T-helper 1 cell treated with Interleukin-12 subunit alpha and Interleukin-12 subunit beta and Interleukin-4 antibody, amounts not matched to agents 30 ng/mL and 1 ng/mL, for 36 hours (primary cell): Measurements from ENCODE around the gene SIAE. TPM values are rescaled to one million over a fixed set of nuclear protein-coding genes. Genes with fewer than 3 reads are reported as not detected.

ENCODE experiments used
- intact Hi-C: fragments of 100-400 bp; cut with micrococcal nuclease; formaldehyde crosslinking; loops from one replicate; pipeline ENCODE4 v1.15.1; 2024
- total RNA-seq: library from RNA; stranded (reverse); gene quantifications from 2 replicates; pipeline ENCODE4 v1.2.3, GENCODE V29; 2022

Gene SIAE
- total RNA-seq, 1 donor from 2014 or later, result 6.2 TPM

DNA sequence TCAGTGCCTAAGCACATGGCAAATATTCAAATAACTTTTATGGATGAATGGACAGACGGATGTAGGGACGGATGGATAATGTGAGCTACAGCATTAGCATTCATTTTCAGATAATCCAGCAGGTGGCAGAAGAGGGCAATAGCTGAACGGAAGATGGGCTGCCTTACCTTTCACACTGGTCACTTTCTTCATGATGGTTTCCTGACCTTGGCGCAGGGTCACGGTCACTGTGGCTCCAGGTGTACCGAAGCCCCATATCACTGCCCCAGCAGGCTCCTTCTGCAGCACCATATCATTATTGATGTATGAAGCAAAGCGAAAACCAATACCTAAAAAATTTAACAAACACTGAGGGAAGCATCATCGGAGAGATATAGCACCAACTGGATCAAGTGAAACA, 4.3 kb downstream of the SIAE start:
- intact Hi-C loops, result loop anchor here (1.0 to 2.0 kb wide), 9 partner anchors 24 to 207 kb away; no protein-coding TSS in a partner anchor

DNA sequence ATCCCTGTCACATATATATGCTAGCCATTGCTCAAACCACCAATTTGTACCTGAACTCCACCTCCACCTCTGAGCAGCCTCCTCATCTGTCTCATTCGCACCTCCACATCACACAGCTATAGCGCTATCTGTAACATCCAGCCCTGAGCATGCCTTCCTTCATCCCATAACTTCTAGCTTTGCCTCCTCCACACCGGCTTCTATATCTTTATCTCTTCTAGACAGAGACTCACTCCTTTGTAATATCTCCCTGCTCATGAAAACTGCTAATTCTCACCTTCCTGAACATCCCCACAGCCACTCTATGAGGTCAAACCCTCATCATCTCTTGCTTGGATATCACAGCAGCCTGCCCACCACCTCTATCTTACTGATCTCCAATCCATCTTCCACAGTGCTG, 5.9 kb downstream of the SIAE start:
- intact Hi-C loops, result no loop called here

DNA sequence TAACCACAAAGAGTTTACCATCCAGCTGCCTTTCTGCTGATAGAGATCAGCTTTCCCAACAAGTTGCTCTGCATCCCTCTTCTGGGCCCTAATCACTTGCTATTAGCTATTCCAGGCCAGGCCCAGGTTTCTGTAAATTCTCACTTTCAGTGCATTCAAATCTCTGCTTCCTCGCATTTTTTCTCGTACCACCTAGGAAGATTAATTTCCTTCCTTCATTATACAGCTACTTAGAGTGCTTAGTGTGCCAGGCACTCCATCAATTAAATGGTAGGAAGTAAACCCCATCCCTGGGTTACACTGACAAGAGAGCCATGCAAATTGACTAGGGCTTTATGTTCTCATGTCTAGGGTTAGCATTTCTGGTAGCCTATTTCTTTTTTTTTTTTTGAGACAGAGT, 9.7 kb downstream of the SIAE start:
- intact Hi-C loops, result no loop called here

DNA sequence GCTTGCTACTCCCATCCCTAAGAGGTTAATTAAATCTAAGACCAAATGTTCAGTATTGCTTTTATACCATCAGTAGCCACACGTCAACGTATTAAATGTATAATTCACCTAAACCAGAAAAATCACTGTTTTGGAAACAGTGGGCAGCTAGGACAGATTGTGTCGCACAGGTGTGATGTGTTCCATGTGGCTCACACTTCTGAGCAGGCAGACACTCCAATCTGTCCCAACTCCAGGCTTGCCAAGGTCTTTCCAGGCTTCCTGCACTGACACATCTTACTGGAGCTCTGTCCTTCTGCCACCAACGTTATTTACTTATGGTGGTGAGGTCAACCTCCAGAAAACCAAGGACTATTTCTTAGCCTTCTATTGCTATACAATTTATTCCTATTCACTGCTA, 11.4 kb downstream of the SIAE start:
- intact Hi-C loops, result no loop called here

DNA sequence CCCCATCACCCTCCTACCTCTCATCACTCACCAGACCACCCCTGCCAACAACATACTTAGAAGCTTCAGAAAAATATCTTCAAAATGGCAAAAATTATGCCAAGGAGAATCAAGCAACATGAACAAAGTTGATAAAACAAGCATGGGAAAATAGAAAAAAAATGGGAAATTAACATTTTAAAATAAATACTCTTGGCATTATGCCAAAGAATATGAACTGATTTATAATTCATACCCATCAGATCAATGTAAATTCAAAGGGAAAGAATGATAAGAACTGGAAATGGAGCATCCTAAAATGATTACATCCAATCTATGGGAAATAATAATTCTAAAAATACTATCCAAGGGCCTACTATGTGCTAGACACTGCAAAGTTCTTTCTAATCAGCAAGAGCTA, 12.0 kb downstream of the SIAE start:
- intact Hi-C loops, result no loop called here

DNA sequence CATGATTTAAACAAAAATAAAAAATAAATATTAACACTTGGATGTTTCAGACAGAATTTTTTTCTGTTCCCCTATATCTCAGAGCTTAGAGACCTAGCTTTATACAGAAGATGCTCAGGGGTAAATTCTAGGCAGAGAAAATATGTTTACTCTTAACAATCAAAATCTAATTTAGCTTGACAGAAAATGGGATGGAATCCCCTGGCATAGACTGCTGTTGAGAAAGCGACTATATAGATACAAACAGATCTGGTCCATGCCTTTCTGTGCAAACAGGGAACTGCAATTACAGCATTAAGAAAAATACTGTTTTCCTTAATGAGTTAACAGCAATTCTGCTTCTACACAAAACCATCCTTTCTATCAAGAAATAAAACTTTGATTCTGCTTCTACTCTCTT, 14.6 kb downstream of the SIAE start:
- intact Hi-C loops, result no loop called here

DNA sequence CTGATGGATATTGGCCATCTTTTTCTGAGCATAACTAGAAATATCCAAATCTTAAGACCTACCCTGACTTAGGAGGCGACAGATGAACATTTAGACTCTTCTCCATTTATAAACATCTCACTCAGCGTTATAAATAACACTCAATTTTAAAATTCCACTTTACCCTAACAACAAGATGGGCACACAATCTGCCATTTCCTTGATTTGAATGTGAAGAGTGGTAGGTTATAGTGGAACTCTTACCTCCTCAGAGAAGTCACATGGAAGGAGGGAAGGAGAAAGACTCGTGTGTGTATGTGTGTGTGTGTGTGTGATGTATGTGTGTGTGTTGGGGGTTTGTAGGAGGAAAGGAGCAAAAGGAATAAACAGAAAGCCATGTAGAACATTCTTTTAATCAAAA, 15.0 kb downstream of the SIAE start:
- intact Hi-C loops, result no loop called here

DNA sequence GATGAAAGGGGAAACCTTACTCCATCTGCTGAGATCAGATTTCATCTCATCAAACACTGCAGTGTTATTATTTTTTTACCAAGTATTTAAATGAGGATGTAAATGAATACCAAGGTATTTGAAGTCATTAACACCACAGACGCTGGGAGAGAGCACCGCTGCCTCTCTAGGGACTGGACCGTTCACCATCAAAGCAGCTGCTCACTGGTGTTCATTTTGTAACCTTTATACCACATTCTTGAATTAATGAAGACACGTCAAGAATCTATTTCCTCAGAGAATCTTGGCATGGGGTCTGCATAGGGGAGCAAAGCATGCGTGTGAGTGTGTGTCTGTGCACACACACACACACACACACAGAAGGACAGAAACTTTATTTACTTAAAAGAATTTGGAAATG, 15.6 kb downstream of the SIAE start:
- intact Hi-C loops, result no loop called here

DNA sequence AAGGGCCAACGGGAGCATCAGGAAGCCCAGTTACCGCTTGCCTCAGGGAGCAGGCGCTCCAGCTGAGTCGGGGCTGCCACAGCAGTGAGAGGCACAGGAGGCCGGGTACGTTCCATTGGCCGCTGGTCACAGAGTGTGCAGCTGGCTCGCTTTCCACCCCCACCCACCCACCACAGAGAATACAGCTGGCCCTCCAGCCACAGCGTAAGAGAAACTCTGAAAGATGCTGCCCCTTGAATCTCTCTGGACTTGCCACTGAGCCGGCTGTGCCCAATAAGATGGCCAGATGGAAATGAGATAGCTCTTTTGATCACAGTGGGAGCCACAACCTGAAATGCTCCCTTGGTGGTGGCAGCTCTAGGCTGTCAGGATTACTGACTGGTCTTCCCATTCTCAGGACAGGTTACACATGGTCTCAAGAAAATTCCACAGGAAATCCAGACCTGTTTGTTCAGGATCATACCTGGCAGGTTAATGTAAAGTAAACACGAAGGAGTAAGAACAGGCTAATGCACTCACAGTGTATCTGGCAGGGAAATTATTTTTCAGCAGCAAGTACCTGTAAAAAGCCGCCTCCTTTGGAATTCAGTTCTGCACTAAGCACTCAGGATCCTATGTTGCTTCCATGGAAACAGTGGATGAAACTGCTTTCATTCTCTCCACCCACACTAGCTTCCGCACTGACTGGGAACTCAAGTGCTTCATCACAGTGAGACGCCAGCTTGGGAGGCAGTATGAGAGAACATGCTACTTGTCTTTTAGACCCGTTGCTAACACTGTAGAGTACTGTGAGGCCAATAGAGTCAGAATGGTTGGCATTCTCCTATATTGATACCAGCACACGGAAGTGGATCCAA, 16.5 kb downstream of the SIAE start:
- intact Hi-C loops, result no loop called here

DNA sequence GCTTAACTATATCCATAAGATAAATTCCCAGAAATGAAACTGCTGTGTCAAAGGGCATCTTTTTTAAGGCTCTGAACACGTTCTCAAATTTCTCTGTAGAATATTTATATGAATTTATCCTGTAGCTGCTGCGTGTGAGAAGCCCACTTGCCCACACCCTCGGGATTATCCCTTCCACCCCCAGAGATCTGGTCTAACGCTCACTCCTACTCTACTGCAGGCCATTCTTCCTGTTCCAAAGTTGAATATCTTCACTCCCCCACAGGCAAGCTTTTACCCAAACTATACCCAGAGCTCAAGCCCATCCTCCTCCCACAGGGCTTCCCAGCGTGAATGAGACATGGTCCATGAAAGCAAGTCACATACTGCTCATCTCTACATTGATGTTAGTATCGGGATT, 24.9 kb downstream of the SIAE start:
- intact Hi-C loops, result no loop called here

DNA sequence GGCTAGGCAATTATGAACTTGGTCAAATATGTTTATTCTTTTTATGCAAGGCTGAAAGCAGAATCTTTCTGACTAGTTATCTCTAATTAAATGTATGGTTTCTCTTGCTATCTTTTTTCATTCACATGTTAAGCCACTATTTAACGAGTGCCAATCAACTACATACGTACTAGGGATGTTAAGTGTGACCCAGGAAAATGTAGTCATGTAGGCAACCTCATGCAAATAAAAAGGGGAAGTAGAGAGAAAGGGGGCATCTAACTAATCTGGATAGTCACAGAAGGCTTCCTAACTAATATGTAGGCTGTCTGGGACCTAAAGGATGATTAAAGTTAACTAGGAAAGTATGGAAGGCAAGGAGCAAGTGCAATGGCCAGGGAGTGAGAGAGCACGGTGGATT, 27.4 kb downstream of the SIAE start:
- intact Hi-C loops, result no loop called here

DNA sequence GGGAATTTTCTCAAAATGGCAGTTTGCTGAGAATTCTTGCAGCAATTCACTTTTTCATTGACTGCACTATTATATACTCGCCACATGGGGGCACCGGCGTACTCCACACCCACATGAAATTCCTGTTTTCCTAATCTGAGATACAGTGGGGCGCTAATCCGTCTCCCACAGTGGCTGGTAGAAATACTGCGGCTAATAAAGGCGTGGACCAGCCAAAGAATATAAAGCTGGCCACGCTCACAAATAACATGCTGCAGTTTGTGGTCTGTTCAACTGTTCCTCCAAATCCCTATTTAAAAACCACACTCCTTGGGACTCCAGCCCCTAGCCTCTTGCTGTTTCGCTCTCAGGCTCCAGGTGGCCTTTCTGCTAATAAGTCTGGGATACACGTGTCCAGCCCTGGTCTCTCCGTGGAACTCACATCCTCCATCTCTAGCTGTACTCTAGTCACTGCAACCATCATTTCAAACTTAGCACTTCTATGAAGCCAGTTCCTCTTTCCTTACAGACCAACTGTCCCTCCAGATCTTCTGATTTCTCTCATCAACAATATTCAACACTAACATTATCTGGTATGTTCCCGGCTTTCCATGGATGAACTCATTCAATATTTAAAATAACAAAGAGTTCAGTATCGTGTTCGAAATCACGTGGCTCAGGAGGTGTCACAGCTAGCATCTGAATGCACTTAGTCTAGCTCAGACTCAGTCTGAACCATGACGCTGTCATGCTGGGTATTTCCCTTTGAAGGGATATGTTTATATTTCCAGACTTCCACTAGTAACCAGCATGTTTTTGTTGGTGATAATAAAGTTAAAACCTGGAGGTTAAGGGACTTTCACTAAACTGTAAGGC, 28.9 kb downstream of the SIAE start:
- intact Hi-C loops, result loop anchor here (1.0 to 2.0 kb wide), 6 partner anchors 22 to 223 kb away; partner anchors contain the start of gene TBRG1

DNA sequence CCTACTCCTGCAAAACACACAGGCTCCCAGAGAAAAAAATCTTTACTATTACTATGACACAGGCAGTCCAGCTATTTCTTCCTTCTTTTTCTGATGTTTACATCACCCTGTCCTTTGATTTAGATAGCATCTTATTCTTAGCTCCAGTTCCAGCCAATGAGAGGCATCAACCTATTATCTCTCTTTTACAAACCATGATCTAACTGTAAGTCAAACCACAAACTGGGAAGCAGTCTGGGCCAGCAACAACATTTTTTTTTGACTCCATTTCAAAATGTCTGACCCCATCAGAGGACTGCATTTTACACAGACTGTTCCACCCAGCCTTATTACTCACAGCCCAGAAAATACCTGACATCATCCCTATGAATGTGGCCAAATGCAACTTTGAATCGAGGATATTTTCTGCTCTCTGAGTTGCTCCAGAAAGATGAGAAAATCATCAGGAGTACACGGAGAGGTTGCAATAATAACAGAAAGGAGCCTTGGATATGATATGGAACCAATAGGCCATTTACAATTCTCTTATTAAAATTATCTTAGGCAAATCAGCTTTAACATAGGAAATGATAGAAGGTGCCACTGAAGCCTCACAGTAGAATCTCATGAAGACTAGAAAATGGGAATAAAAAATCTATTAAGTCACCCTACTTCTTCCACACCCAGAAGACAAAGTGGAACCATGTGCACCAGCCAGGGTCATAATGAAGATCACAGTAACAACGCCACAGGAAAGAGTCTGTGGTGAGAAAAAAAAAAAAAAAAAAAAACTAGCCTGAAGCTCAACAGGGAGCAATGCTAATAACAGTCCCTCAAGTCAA, 29.7 kb downstream of the SIAE start:
- intact Hi-C loops, result loop anchor here (1.0 to 2.0 kb wide), 5 partner anchors 22 to 193 kb away; partner anchors contain the start of gene TBRG1

DNA sequence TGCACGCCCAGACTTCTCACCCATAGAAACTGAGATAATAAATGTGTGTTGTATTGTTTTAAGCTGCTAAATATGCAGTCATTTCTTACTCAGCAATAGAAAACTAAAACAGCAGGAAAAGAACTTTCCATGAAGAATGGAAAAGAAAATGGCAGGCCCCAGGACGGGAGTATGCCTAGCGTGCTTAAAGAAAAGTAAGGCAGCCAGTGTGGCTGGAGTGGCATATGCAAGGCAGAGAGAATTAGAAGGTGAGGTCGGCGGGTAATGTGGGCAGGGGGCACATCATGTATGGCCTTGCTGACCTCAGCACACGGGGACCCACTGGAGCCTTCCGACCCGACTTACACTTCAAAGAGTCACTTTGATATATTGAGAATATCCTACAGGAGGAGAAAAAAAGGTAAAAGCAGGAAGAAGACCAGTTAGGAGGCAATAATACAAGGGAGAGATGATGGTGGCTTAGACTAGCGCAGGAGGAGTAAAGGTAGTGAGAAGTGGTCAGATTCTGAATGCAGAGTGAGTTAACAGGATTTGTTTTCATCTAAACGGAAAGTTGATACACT, 30.4 kb downstream of the SIAE start:
- intact Hi-C loops, result no loop called here

DNA sequence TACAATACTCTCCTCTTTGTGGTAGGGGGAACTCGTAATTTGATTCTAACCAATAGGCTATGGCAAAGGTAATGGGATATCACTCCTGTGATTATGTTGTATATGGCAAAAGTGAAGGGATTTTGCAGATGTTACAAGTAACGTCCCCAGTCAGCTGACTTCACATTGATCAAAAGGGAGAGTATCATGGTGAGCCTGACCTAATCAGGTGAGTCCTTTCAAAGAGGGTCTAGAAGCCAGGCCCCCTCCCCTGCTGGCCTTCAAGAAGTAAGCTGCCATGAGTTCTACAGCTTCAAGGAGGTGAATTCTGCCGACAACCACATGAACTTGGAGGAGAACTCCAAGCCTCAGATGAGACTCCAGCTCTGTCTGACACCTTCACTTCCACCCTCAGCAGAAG, 30.9 kb downstream of the SIAE start:
- intact Hi-C loops, result no loop called here

DNA sequence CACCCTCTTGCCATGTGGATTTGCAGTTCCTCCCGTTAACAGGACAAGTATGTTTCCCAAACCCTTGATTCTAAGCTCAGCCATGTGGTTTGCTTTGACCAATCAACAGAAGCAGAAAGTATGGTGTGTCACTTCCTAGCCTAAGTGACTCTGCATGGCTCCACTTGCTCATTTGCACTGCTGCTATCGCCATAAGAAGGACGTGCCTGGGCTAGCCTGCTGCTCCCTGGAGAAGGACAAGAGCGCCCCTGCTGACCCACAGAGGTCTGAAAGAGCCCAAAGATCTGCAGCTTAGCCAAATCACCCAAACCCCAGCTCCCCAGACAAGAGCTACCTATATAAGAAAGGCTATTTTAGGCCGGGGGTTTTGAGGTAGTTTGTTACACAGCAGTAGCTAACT, 32.9 kb downstream of the SIAE start:
- intact Hi-C loops, result no loop called here

DNA sequence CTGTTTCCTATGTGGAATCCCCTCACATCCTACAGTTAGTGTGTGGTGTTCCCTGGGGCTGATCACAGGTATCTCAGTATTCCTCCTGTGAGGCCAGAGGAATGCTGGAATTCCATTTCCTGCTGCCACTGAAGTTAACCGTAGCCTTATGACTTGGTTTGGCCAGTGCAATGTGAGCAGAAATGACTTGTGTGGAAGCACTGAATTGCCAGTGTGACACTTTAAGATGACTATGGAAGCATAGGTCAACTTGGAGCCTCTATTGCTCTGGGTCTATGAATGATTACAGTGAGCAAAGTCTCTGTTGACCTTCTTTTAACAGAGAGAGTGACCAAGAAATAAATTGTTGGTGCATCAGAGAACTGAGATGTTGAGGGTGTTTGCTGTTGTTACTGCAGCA, 34.4 kb downstream of the SIAE start:
- intact Hi-C loops, result no loop called here

DNA sequence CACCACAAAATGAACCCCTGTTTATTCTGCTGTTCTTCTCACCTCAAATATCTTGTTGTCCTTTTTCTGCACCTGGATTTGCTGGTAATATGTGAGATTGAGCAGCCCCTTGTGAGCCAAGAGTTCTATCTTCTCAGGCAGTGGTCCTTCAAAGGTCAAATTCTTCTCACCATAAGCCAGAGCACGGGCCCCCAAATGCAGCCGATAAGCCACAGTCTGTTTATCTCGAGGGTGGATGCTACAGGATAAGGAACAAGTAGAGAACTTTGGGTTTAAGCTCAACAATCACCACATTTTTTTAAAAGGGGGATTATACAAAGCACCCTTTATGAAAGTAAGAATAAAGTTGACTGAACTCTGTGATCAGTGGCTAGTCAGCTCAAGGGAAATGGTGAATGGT, 35.0 kb downstream of the SIAE start:
- intact Hi-C loops, result no loop called here

DNA sequence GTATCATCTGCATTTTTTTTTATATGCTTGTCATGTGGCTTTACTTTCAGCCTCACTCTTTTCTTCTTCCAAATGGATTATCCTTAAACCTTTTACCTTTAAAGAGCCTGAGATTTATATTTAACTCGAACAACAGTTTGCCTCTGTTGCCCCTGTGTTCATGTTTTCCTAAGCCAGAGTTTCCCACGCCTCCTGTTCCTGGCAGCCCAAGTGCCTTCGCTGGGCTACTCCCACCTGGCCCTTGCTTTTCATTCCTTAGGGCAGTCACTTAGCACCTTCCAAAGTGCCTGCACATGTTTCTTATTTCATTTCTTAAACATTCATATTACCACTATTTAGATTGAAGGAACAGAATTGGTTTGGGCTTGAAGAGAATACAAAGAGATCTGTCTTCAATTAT, 37.6 kb downstream of the SIAE start:
- intact Hi-C loops, result no loop called here

DNA sequence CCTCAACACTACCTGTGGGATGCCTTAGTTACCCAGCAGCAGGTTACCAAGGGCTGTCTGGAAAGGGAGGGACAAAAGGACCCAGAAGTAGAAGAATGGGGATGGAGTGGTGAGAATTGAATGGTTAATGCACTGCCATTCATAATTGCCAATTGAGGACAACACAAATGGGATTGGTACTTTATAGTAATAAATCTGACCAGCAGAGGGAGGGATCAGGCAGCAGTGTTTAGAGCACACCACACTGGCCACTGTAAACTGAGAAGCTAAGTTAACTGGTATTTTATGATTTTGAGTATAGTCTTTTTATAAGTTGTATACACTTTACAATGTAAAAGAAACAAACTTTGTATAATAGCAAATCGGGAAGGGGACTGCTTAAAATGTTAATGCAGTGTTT, 40.2 kb downstream of the SIAE start:
- intact Hi-C loops, result no loop called here

DNA sequence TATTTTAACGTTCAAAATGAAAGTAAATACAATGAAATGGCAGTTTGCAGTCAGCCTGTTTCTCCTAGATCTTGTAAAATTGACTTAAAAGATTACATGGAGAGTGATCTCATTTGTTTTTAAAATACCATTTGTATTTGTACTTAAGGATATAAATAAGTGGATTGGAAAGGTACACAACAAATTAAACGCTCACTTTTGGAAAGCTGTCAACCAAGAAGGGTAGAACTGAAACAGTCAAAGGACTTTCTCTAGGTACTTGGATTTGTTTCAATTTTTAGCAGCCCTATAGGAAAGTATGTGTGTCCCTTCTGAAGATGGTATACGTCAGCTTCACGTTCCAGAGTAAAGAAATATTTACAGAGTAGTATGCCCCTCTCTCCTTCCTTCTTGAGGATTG, 43.6 kb downstream of the SIAE start:
- intact Hi-C loops, result loop anchor here (10.0 kb wide), 1 partner anchor 935 kb away; the partner anchor contains the start of gene EI24
